Prostate gland (tissue), 2 donors: ENCODE results near the gene ADGRL3.

Source experiments
- CTCF ChIP-seq, 4 experiments: fragments of 200-600 bp in 2 of 4; fragments of 450-650 bp in 2 of 4; sonication (generic) in 2 of 4; IDR thresholded peaks; 1 replicate in 3 of 4; 2 replicates in 1 of 4; pipeline ENCODE4 v1.5.1; 2016 to 2019; ENCODE audit warnings: antibody characterized with exemption in 4 of 4, mild to moderate bottlenecking in 2 of 4, moderate library complexity in 2 of 4
- POLR2A ChIP-seq: fragments of 450-650 bp; IDR thresholded peaks from one replicate; pipeline ENCODE4 v1.6.1; 2016; ENCODE audit warnings: antibody characterized with exemption, mild to moderate bottlenecking
- POLR2AphosphoS5 ChIP-seq: sonication (generic); formaldehyde crosslinking; IDR thresholded peaks from one replicate; pipeline ENCODE4 v1.6.1; 2017; ENCODE audit warnings: antibody characterized with exemption

GRCh38 chr4:61223385-61223784, 23.3 kb downstream of the ADGRL3 start:
- TF ChIP-seq CTCF (IDR thresholded peaks at IDR 0.05): no peak
- TF ChIP-seq POLR2A: no peak
- TF ChIP-seq POLR2AphosphoS5: no peak
